Adipocyte (in vitro differentiated cells): ENCODE measurements around the gene C22orf23.
"Not testable (repeated sequence)": the region's sequence is repeated elsewhere in the genome, so short reads cannot be mapped to it uniquely, and the experiment has no call there.

Source experiments
- DNase-seq: peaks from one replicate; pipeline ENCODE4 v3.0.0-alpha.2; 2015; ENCODE audit warnings: low read depth
- H3K27me3 ChIP-seq: replicated peaks from 2 replicates; pipeline ENCODE4 v1.7.0; 2013; ENCODE audit warnings: mild to moderate bottlenecking, low read length, moderate library complexity; ENCODE audit not compliant: control insufficient read depth, insufficient read depth
- H3K36me3 ChIP-seq: 2 replicates; pipeline ENCODE4 v1.7.0; 2013; ENCODE audit warnings: low read length, mild to moderate bottlenecking, moderate library complexity; ENCODE audit not compliant: control insufficient read depth, insufficient read depth, severe bottlenecking
- H3K4me1 ChIP-seq: 2 replicates; pipeline ENCODE4 v1.7.0; 2013; ENCODE audit warnings: mild to moderate bottlenecking, low read length, moderate library complexity; ENCODE audit not compliant: control insufficient read depth, insufficient read depth
- H3K4me3 ChIP-seq: 2 replicates; pipeline ENCODE4 v1.7.0; 2013; ENCODE audit warnings: mild to moderate bottlenecking, low read length, moderate library complexity
- H3K9ac ChIP-seq: 2 replicates; pipeline ENCODE4 v1.7.0; 2013; ENCODE audit warnings: mild to moderate bottlenecking, low read length, moderate library complexity
- H3K9me3 ChIP-seq: 2 replicates; pipeline ENCODE4 v1.7.0; 2013; ENCODE audit warnings: mild to moderate bottlenecking, low read length, moderate library complexity; ENCODE audit not compliant: control insufficient read depth

C22orf23 gene

DNA sequence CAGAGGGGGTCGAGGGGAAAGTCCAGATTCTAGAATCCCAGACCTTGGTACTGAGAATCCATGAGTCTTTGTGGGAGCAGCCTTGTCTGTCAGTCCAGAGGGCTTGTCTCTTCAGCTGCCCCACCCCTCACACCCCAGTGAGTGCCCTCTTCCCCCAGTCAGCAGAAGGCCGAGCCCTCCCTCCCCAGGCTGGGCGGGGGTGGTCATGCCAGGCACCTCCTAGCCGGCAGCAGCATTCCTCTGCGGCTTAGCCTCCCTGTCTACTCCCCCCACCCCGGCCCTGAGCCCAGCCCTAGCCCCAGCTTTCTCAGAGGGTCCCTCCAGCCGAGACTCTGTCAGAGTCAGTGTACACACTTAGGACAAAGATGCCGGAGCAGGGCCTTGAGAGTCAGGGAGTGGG lies 26.4 kb upstream of the C22orf23 start:
- Histone ChIP-seq H3K4me1 (peaks cover 18% of the 10 kb centered on the region), H3K4me3 (no peak overlapping the region), H3K9ac (no peak overlapping the region), H3K27me3 (no peaks in the 10 kb centered on the region), H3K9me3 (no peaks in the 10 kb centered on the region), H3K36me3 (no peaks in the 10 kb centered on the region)
- DNase-seq: no peak

DNA sequence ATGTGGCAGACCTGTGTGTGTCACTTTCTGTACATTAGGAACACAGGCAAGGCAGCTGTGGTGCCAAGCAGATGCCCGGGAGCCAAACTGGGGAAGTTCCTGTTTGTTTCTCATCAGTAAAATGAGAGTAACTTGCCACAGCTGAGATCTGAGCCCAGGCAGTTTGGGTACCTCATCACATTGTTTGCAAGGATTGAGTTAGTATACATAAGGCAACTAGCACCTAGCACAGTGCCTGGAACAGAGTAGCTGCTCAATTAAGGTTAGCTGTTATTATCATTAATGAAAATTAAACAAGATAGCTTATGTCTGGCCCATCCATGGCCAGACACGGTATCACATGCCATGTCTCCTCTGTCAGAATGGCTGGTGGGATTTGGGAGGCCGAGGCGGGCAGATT lies 23.1 kb upstream of the C22orf23 start:
- Histone ChIP-seq H3K9ac (no peak overlapping the region), H3K27me3 (no peaks in the 10 kb centered on the region), H3K4me3 (no peak overlapping the region), H3K4me1 (peaks cover 5% of the 10 kb centered on the region), H3K9me3 (no peaks in the 10 kb centered on the region), H3K36me3 (no peaks in the 10 kb centered on the region)
- no peak for DNase-seq

DNA sequence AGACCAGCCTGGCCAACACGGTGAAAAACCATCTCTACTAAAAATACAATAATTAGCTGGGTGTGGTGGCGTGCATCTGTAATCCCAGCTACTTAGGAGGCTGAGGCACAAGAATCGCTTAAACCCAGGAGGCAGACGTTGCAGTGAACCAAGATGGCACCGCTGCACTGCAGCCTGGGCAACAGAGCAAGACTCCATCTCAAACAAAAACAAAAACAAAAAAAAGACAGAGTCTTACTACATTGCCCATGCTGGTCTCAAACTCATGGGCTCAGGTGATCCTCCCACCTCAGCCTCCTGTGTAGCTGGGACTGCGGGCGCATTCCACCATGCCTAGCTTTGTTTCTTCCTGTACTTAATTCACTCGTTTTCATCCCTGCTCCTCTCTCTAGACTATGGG lies 22.6 kb upstream of the C22orf23 start:
- H3K9me3 ChIP-seq, DNase-seq, H3K9ac ChIP-seq, H3K27me3 ChIP-seq, H3K36me3 ChIP-seq, H3K4me1 ChIP-seq, H3K4me3 ChIP-seq: not testable (repeated sequence)

DNA sequence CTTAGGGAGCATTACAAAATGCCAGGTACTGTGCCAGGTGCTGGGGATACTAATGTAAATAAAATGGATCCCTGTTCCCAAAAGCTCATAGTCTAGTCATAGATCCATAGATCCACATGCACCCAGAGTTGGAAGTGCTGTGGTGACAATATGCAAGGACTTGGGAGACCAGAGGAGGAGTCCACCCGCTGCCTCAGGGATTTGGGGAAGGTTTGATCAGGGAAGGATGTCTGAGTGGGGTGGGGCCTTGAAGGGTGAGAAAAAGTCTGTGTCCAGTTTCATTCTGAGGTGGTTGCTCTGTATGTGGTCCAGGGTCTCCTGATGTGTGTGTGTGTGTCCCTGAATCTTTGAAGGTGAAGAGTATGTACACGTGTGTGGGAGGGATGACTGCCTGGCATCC lies 21.8 kb upstream of the C22orf23 start:
- Histone ChIP-seq H3K4me1 (no peaks in the 10 kb centered on the region), H3K9ac (no peak overlapping the region), H3K36me3 (no peaks in the 10 kb centered on the region), H3K4me3 (no peak overlapping the region), H3K27me3 (no peaks in the 10 kb centered on the region), H3K9me3 (no peaks in the 10 kb centered on the region)
- DNase-seq: no peak

DNA sequence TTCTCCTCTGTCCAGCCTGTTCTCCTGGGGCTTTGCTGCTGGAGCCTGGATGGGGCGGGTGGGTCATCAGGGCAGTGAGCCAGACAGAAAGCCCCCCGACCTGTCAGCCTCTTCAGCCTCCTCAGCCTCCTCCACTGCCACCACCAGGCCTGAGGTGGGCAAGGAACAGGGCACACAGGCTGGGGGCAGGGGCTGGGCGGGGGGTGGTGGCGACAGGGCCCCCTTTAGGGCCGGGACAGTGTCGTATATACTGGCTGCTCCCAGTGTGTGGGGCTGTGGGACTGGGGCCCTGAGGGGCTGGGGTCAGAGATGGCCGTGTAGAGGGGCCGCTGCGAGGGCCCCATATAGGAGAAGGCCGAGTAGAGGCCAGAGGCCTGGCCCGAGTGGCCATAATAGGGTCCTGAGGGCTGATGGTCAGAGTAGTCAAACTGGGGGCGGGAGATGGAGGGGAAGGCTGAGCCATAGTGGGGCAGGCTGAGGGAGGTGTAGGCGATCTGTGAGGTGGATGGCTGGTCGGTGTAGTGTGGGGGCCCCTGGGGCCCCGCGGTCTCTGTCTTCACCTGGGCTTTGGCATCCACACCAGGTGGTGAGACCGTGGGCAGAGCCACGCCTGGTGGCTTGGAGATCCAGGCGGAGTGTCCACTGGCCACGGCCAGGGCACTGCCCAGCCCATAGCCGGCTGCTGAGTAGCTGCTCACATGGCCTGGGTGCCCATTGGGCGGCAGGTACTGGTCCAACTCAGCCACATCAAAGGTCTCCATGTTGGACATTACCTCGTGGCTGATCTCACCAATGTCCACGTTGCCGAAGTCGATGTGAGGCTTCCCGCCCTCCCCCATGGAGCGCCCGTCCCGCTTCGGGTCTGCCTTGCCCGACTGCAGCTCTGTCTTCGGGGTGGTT lies 20.1 kb upstream of the C22orf23 start:
- Histone ChIP-seq H3K4me1 (no peaks in the 10 kb centered on the region), H3K36me3 (peaks cover 3% of the 10 kb centered on the region), H3K27me3 (no peaks in the 10 kb centered on the region), H3K9me3 (no peaks in the 10 kb centered on the region), H3K4me3 (no peak overlapping the region), H3K9ac (no peak overlapping the region)
- no peak for DNase-seq

DNA sequence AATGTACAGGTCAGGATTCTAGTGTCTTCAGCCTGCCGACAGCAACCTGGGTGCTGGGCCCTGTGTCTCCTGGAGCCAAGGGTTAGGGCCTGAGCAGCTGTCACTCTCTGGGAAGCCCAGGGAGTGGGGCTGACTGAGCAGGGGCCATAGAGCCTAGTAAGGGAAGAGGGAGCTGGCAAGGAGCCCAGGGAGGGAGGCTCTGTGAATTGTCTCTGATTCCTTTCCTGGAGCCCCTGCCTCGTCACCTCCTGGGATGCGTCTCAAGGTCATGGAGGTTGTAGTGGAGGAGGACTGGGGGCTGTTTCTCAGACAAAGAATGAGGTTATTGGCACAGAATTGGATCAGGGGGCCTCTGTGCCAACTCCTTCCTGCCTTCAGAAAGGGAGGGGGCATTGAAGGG lies 19.1 kb upstream of the C22orf23 start:
- Histone ChIP-seq H3K9ac (no peak overlapping the region), H3K4me1 (no peaks in the 10 kb centered on the region), H3K36me3 (peaks cover 13% of the 10 kb centered on the region), H3K27me3 (no peaks in the 10 kb centered on the region), H3K4me3 (no peak overlapping the region), H3K9me3 (no peaks in the 10 kb centered on the region)
- DNase-seq: no peak

DNA sequence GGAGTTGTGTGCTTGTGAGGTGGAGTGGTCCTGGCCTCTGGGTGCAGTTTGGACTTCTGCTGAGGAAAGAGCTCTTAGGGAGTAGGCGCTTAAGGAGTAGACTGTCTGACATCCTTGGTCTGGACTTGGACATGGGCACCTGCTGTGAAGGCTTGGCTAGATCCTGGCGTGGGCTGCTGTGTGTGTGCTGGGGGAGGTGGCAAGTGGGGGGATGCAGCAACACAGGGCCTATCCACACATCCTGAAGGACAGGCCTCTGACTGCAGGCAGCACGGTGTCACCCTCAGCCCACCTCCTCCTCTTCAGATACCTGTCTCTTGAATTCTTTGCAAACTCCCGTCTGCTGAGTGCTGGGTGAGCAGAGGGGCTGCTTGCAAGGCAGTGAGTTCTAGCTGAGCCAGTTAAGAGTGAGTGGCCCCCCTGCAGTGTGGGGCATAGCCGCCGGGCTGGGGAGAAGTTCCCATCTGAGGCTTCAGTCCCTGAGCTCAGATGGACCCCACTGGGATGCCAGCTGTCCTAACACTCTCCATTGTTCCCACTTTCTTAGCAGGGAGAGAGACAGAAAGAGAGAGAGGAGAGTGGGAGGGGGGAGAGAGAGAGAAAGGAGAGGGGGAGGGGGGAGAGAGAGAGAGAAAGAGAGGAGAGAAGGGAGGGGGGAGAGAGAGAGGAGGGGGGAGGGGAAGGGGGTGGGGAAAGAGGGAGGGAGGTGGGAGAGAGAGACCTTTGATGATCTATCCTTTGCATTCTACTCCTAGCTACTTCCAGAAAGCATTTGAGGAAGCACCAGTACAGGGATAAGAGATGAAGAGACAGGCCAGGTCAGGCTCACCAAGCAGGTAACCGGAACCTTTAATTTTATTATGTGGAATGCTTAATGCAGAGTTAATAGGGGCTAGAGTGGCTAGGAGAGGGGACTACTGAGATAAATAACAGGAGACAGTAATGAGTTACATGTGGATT lies 18.4 kb upstream of the C22orf23 start:
- Histone ChIP-seq H3K36me3 (peaks cover 21% of the 10 kb centered on the region), H3K9me3 (no peaks in the 10 kb centered on the region), H3K27me3 (no peaks in the 10 kb centered on the region), H3K4me3 (no peak overlapping the region), H3K9ac (no peak overlapping the region), H3K4me1 (no peaks in the 10 kb centered on the region)
- no peak for DNase-seq

DNA sequence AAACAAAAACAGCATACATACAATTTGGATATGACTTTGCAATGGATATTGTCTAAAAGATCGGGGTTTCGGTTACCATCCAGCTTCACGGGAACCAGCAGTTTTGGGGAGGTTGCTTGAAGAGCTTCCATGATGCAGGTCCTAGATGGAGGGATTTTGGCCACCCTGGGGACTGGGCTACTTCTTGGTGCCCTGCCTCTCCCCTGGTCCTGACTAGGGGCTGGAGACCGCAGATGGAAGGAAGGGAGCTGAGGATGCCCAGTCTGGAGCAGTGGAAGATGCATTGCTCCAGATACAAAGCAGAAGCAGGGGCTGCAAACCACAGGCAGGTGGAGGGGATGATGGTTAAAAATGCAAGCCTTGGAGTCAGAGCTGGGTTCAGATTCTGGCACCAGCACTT lies 17.5 kb upstream of the C22orf23 start:
- H3K9me3 ChIP-seq: no peaks in the 10 kb centered on the region
- H3K9ac ChIP-seq: no peak overlapping the region
- no peak for DNase-seq
- H3K36me3 ChIP-seq: peaks cover 26% of the 10 kb centered on the region
- no peak overlapping the region for H3K4me3 ChIP-seq
- H3K27me3 ChIP-seq: no peaks in the 10 kb centered on the region
- peaks cover 4% of the 10 kb centered on the region for H3K4me1 ChIP-seq

DNA sequence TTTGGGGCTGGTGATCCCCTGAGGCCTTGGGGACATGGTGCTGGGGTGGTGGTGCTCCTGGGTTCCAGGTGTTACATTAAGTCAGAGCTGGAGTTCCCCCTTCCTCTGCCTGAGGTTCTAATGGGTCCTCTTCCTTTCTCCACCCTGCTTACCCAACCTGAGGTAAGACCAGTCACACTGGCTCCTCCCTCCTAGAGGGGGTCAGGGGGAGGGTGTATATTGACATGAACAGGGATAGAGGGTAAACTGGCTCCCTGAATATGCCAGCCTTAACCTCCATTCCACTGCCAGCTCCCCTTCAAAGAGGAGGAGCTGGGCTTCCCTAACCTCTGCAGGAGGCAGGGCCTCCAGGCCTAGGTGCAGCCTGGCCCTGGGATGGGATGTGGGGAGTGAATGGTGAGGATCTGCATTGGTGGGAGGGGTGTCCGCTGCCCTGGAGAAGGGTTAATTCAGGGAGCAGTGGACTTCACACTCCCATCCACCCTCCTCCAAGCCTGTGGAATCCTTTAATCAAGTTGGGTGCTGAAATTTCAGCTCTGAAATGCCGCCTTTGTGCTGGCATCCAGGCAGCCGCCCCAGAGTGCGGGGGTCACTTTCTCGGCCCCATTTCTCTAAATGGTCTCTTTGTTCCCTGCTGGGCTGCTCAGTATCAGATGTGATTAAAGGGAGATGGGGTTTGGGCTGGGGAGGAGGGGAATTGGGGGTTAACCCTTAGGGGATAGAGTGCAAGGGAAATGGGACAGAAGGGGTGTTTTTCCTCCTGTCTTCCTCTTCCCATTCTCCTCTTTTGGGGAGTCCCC lies 15.3 kb upstream of the C22orf23 start:
- no peak for DNase-seq
- Histone ChIP-seq H3K9me3 (no peaks in the 10 kb centered on the region), H3K27me3 (no peaks in the 10 kb centered on the region), H3K4me3 (no peak overlapping the region), H3K9ac (no peak overlapping the region), H3K4me1 (peaks cover 9% of the 10 kb centered on the region), H3K36me3 (peaks cover 30% of the 10 kb centered on the region)

DNA sequence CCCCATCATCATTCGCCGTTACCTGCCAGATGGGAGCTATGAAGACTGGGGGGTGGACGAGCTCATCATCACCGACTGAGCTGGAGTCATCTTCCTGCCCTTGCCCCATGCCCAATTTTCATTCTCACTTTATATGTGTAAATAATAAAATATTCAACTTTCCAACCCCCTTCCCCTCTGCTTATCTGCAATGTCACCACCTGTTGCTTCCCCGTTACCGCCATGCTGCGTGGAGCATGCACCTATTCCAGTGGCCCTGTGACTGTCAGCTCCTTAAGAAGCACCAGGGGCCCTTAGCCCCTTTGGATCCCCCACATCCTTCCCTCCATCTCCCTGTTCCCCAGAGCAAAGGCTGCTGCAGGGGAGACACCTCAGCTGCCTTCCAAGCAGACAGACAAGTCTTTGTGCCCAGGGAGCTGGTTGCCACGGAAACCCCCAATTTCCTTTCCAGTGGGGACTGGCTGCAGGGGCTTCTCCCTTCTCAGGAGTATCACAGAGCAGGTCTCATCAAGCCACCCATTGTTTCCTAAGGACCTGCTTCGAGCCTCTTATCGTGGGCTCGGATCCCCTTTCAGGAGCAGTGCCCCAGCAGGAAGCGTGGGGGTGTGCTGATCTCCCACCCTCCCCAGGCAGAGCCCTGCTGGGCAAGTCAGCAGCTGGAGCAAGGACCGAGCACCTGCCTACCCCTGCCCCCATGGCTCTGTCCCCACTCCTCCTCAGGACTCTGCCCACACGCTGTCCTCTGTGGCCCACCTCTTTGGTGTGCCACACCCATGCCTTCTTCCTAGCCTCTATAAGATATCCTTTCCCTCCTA lies 14.4 kb upstream of the C22orf23 start:
- Histone ChIP-seq H3K9me3 (no peaks in the 10 kb centered on the region), H3K9ac (no peak overlapping the region), H3K27me3 (no peaks in the 10 kb centered on the region), H3K36me3 (peaks cover 36% of the 10 kb centered on the region), H3K4me1 (peaks cover 9% of the 10 kb centered on the region), H3K4me3 (no peak overlapping the region)
- no peak for DNase-seq
